ENCODE measurements around the gene C12orf57.

The C12orf57 gene

DNA sequence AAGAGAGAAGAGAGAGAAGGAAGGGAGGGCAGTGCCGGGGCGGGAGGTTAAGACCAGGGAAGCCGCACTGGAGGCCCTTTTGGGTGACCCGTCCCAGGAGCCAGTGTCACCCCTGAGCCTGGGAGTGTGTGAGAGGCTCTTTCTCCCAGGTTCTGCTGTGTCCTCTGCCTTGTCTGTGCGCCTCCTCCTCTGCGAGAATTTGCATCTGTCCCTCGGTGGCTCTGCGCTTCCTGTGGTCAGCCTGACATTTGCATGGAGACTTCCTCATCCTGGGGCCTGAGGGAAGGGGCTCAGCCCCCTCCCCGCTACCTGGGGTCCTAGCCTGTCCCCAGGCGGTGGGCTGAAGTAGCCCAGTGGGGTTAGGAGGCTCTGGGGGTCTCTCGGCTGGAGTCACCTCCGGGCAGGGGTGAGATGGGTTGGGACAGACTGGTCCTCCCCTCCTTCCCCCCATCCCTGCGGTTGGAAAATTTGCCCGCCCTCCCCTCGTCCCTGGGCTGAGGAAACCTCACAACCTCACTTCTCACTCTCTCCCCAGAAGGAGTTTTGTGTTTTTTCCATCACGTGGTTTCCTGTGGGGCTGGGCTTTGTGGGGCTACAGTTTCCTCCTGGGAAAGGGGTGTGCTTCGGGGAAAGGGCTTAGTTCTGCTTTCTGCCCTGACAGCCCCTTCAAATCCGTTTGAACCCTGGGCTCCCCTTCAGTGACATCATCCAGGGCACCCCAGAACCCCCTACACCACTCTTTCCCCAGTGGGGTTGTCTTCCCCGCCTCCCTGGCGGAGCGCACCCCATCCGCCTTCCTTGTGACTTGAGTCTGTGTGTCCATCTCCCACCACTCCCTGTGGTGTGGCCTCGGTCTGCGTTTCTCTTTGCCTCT, 9.9 kb downstream of the C12orf57 start:
- no peak overlapping the region for H3K27ac ChIP-seq
- TF ChIP-seq ZFX (IDR thresholded peaks at IDR 0.05) (no peak), CTCF (conservative IDR thresholded peaks at IDR 0.05) (no peak)

- no peak overlapping the region for H3K27ac ChIP-seq
- TF ChIP-seq CTCF (conservative IDR thresholded peaks at IDR 0.05), result no peak
- no peak for TF ChIP-seq ZFX (IDR thresholded peaks at IDR 0.05)
Observed at GRCh38 chr12:6954316-6955107, 10.7 kb downstream of the C12orf57 start.

DNA sequence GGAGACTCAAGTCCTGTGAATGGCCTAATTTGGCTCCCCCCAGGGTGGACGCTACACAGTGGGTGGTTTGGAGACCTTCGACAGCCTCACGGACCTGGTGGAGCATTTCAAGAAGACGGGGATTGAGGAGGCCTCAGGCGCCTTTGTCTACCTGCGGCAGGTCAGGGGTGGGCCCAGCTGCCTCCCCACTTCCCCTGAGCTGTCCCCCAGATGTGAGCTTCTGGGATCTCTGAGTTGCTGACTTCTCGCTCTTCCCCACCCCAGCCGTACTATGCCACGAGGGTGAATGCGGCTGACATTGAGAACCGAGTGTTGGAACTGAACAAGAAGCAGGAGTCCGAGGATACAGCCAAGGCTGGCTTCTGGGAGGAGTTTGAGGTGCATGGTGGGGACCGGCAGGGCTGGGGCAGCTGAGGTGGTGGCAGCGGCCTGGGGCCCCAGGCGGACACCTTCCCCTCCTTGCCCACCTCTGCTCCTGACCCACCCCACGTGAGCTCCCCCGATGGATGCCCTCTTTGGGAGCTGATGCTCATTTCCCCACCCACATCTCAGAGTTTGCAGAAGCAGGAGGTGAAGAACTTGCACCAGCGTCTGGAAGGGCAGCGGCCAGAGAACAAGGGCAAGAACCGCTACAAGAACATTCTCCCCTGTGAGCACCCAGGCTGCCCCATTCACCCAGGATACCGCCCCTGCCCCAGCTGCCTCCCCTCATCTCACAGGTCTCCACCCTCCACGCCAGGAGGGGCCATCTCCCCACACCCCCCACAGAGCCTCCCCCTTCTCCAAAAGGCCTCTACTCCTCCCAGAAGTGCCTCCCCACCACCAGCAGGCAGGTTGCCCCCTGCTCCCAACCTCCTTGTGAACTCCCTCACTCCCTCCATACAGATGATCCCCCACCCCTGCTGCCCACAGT, 11.5 kb downstream of the C12orf57 start:
- TF ChIP-seq CTCF (conservative IDR thresholded peaks at IDR 0.05) (no peak), ZFX (IDR thresholded peaks at IDR 0.05) (no peak)
- no peak overlapping the region for H3K27ac ChIP-seq

- H3K27ac ChIP-seq, result no peak overlapping the region
- TF ChIP-seq CTCF (conservative IDR thresholded peaks at IDR 0.05), result no peak
- TF ChIP-seq ZFX (IDR thresholded peaks at IDR 0.05), result no peak
Observed at GRCh38 chr12:6956021-6956727, 12.4 kb downstream of the C12orf57 start.

GRCh38 chr12:6957151-6957701, 13.4 kb downstream of the C12orf57 start:
- H3K27ac ChIP-seq, result no peak overlapping the region
- TF ChIP-seq CTCF (conservative IDR thresholded peaks at IDR 0.05) (no peak), ZFX (IDR thresholded peaks at IDR 0.05) (no peak)

GRCh38 chr12:6957741-6958608, 14.2 kb downstream of the C12orf57 start:
- H3K27ac ChIP-seq, result no peak overlapping the region
- no peak for TF ChIP-seq CTCF (conservative IDR thresholded peaks at IDR 0.05)
- no peak for TF ChIP-seq ZFX (IDR thresholded peaks at IDR 0.05)
